Heart right ventricle (tissue), 16 donors: ENCODE data around the gene HS3ST5. TPM values are rescaled to one million over a fixed set of nuclear protein-coding genes. Genes with fewer than 3 reads are reported as not detected.

Experiments used
- ATAC-seq, 8 donors: fragments of 200-7000 bp; cut with Tn5 transposase; one replicate each; pipeline ENCODE4 v1.9.1; 2020; ENCODE audit warnings: mild to moderate bottlenecking in 8 of 8, moderate library complexity in 8 of 8, moderate number of reproducible peaks in 1 of 8
- DNase-seq, 2 donors: peaks; one replicate each; pipeline ENCODE4 v3.0.0-alpha.2; 2020
- H3K27ac ChIP-seq, 10 donors: fragments of 200-600 bp; sonication (generic) in 2 of 10; one replicate each; pipeline versions ENCODE4 v1.5.0 to v1.8.0; 2020 to 2022; ENCODE audit warnings: mild to moderate bottlenecking in 3 of 10
- H3K27me3 ChIP-seq, 7 donors: fragments of 200-600 bp; one replicate each; pipeline ENCODE4 v1.8.0; 2021 to 2022; ENCODE audit warnings: mild to moderate bottlenecking in 2 of 7
- H3K36me3 ChIP-seq, 9 donors: fragments of 200-600 bp; sonication (generic) in 1 of 9; one replicate each; pipeline versions ENCODE4 v1.5.0 to v1.8.0; 2020 to 2022; ENCODE audit warnings: mild to moderate bottlenecking in 2 of 9
- H3K4me1 ChIP-seq, 9 donors: fragments of 200-600 bp; sonication (generic) in 1 of 9; one replicate each; pipeline versions ENCODE4 v1.5.0 to v1.8.0; 2020 to 2022; ENCODE audit warnings: mild to moderate bottlenecking in 4 of 9
- H3K4me3 ChIP-seq, 10 donors: fragments of 200-600 bp; sonication (generic) in 2 of 10; one replicate each; pipeline versions ENCODE4 v1.5.0 to v1.8.0; 2020 to 2022; ENCODE audit warnings: mild to moderate bottlenecking in 7 of 10, moderate library complexity in 2 of 10
- H3K9me3 ChIP-seq, 11 donors: fragments of 200-600 bp in 10 of 11; sonication (generic) in 2 of 11; one replicate each; pipeline versions ENCODE4 v1.5.0 to v1.8.0; 2013 to 2022; ENCODE audit warnings: mild to moderate bottlenecking in 2 of 11, control low read depth in 1 of 11, moderate library complexity in 1 of 11
- CTCF ChIP-seq, 9 donors: fragments of 200-600 bp; sonication (generic) in 2 of 9; IDR thresholded peaks; one replicate each; pipeline versions ENCODE4 v1.5.0 to v1.8.0; 2021 to 2022; ENCODE audit warnings: antibody characterized with exemption in 9 of 9, mild to moderate bottlenecking in 5 of 9, moderate library complexity in 1 of 9
- WGBS, 2 donors: extraction: QIAGEN DNeasy Blood & Tissue Kit; methylation state at CpG; one replicate each; pipeline ENCODE4 v1.1.7; 2013; ENCODE audit warnings: inconsistent platforms in 1 of 2; 5-methylcytosine and 5-hydroxymethylcytosine counted together
- intact Hi-C, 10 donors: fragments of 100-400 bp; cut with DNase I; formaldehyde crosslinking; loops; one replicate each; pipeline versions ENCODE4 v1.11.1 to v1.14.2; 2022
- polyA plus RNA-seq, 2 donors: library from polyadenylated mRNA; stranded (reverse); fragments of 200-250 nt; gene quantifications; one replicate each; pipeline ENCODE4 v1.2.3, GENCODE V29; 2013
- total RNA-seq, 10 donors: library from RNA; stranded (reverse); fragmentation: NEBNext Ultra II Directional in 3 of 10; extraction: Animal tissue kit (Norgen Biotek cat#: 25700) in 3 of 10; gene quantifications; one replicate each; pipeline versions ENCODE4 v1.2.1 to v1.2.4, GENCODE V29; 2021 to 2023
- donor health status: Arrhythmogenic right ventricular cardiomyopathy.
- donor health status: ischemic (EF 13 %, LVEDD 7.1; RV severe dilation, severe dysfunction).
- donor health status: healthy with polysubstance abuse.
- donor health status: DM: no; HTN: yes; CAD: no.
- donor health status: DM: no; HTN: no; CAD: no.
- donor health status: ischemic (EF 25% LVEDD 6.9; RV normal size, moderate dysfunction).
- donor health status: ischemic (EF 25% LVEDD 5.7; RV mildly dilated, moderate dysfunction).
- donor health status: healthy.
- donor health status: DM: yes; HTN: yes; CAD: no.
- donor health status: Ischemic cardiomyopathy.
- donor health status: ischemic (EF 35%, LVEDD 5.7; RV mildly dilated, moderate dysfunction).
- donor health status: nonischemic (EF 11% LVEDD 7.7; RV severe dilation, severe dysfunction).
- donor health status: DM: yes; HTN: yes; CAD: no.
- donor health status: PGD.
- donor health status: ischemic (EF 29% LVEDD 5.4; RV normal size, mild dysfunction).
- donor health status: nonischemic (EF 23%, LVEDD 6.1; RV moderate dilation, normal function).

HS3ST5 gene
- total and polyA plus RNA-seq, 12 donors, result not detected

- Histone ChIP-seq H3K9me3 (no peaks in the 10 kb centered on the region), H3K4me1 (no peaks in the 10 kb centered on the region), H3K36me3 (no peaks in the 10 kb centered on the region), H3K27ac (no peak overlapping the region), H3K27me3 (no peaks in the 10 kb centered on the region), H3K4me3 (no peak overlapping the region)
- DNase-seq (no peak), ATAC-seq (no peak)
- no peak for TF ChIP-seq CTCF (IDR thresholded peaks at IDR 0.05)
- intact Hi-C loops, result no loop called here
- WGBS, 2 donors, result 47 to 73% methylated on average over 7 of the region's 7 CpGs
These were observed 300.4 kb downstream of the HS3ST5 start for GRCh38 chr6:114042267-114043016.

DNA sequence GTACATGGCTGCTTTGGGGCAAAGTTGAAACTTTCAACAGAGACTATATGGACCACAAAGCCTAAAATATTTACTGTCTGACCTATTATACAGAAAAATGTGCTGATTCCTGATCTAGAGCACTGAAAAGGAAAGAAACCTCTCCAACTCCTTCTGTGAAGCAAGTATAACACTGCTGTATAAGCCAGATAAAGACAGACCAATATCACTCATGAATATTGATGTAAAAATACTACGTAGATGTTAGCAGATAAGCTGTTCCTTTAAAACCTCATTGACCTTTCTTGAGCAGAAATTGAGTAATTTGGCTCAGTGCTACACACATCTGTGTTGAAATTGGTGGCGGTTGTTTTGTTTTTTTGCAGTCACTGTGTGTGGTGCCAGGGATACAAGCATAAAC is 302.0 kb downstream of the HS3ST5 start:
- no peak overlapping the region for H3K4me3 ChIP-seq
- H3K9me3 ChIP-seq, result no peaks in the 10 kb centered on the region
- no peak for TF ChIP-seq CTCF (IDR thresholded peaks at IDR 0.05)
- WGBS, 2 donors, result 81 to 85% methylated on average over 2 of the region's 2 CpGs
- H3K4me1 ChIP-seq, result no peaks in the 10 kb centered on the region
- DNase-seq (no peak), ATAC-seq (no peak)
- no peaks in the 10 kb centered on the region for H3K36me3 ChIP-seq
- intact Hi-C loops, result no loop called here
- H3K27me3 ChIP-seq, result no peaks in the 10 kb centered on the region
- no peak overlapping the region for H3K27ac ChIP-seq

- H3K4me1 ChIP-seq, result no peaks in the 10 kb centered on the region
- H3K9me3 ChIP-seq, result no peaks in the 10 kb centered on the region
- H3K36me3 ChIP-seq, result no peaks in the 10 kb centered on the region
- DNase-seq (no peak), ATAC-seq (no peak)
- 69 to 95% methylated on average over 2 of the region's 2 CpGs for WGBS, 2 donors
- no peak overlapping the region for H3K4me3 ChIP-seq
- intact Hi-C loops, result no loop called here
- no peak for TF ChIP-seq CTCF (IDR thresholded peaks at IDR 0.05)
- no peaks in the 10 kb centered on the region for H3K27me3 ChIP-seq
- H3K27ac ChIP-seq, result no peak overlapping the region
These were observed 303.0 kb downstream of the HS3ST5 start for GRCh38 chr6:114039841-114040240.

GRCh38 chr6:114033606-114034005 is 309.2 kb downstream of the HS3ST5 start:
- no peak for TF ChIP-seq CTCF (IDR thresholded peaks at IDR 0.05)
- Histone ChIP-seq H3K27ac (no peak overlapping the region), H3K36me3 (no peaks in the 10 kb centered on the region), H3K4me3 (no peak overlapping the region), H3K4me1 (peaks cover 0 to 4% (median 0%) of the 10 kb centered on the region in 9 donors), H3K27me3 (no peaks in the 10 kb centered on the region), H3K9me3 (no peaks in the 10 kb centered on the region)
- ATAC-seq (no peak), DNase-seq (no peak)
- intact Hi-C loops, result no loop called here
